ENCODE measurements around the gene ASPN. TPM values are rescaled to one million over a fixed set of nuclear protein-coding genes. Genes with fewer than 3 reads are reported as not detected.

The ASPN gene
- total RNA-seq, 1 experiment from 2014 or later = 0.26 TPM

DNA sequence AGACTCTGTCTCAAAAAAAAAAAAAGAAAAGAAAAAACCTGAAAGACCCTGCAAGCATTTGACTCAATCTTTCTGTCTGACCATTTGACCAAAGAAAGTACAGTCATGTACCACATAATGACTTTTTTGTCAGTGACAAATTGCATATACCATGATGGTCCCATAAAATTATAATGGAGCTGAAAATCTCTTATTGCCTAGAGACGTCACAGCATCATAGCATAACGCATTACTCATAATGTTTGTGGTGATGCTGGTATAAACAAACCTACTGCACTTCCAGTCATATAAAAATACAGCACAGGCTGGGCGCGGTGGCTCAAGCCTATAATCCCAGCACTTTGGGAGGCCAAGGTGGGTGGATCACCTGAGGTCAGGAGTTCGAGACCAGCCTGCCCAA lies 43.0 kb upstream of the ASPN start:
- H3K9me3 ChIP-seq (ENCODE audit: low read depth, low read length, poor library complexity, severe bottlenecking) = no peaks in the 10 kb centered on the region
- intact Hi-C loops (cut with micrococcal nuclease; ENCODE audit: unreplicated experiment) = no loop called here
- DNase-seq (ENCODE audit: low spot score) = no peak
- ChIA-PET POLR2A (ENCODE audit: low non-redundant PET) (no interaction called here), CTCF (no interaction called here)
- H3K36me3 ChIP-seq (ENCODE audit: insufficient read depth, low read length, poor library complexity, severe bottlenecking) = no peaks in the 10 kb centered on the region
- no peak overlapping the region for H3K27ac ChIP-seq (ENCODE audit: low read depth, low read length, poor library complexity, severe bottlenecking)
- TF ChIP-seq EZH2 (IDR thresholded peaks at IDR 0.05; ENCODE audit: borderline replicate concordance, low read depth, low read length, poor library complexity, severe bottlenecking) = no peak
- TF ChIP-seq, protein P1, sequence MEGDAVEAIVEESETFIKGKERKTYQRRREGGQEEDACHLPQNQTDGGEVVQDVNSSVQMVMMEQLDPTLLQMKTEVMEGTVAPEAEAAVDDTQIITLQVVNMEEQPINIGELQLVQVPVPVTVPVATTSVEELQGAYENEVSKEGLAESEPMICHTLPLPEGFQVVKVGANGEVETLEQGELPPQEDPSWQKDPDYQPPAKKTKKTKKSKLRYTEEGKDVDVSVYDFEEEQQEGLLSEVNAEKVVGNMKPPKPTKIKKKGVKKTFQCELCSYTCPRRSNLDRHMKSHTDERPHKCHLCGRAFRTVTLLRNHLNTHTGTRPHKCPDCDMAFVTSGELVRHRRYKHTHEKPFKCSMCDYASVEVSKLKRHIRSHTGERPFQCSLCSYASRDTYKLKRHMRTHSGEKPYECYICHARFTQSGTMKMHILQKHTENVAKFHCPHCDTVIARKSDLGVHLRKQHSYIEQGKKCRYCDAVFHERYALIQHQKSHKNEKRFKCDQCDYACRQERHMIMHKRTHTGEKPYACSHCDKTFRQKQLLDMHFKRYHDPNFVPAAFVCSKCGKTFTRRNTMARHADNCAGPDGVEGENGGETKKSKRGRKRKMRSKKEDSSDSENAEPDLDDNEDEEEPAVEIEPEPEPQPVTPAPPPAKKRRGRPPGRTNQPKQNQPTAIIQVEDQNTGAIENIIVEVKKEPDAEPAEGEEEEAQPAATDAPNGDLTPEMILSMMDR (conservative IDR thresholded peaks at IDR 0.05; ENCODE audit: low read depth, low read length) = no peak
- no peaks in the 10 kb centered on the region for H3K4me1 ChIP-seq (ENCODE audit: insufficient read depth, low read length, poor library complexity, severe bottlenecking)
- no TSS peak for BruUV-seq (replicated peaks)
- H3K27me3 ChIP-seq (replicated peaks; ENCODE audit: insufficient read depth, low read depth, low read length, poor library complexity) = no peaks in the 10 kb centered on the region
- no peak overlapping the region for H3K4me3 ChIP-seq (ENCODE audit: low read depth, low read length, poor library complexity, severe bottlenecking)

DNA sequence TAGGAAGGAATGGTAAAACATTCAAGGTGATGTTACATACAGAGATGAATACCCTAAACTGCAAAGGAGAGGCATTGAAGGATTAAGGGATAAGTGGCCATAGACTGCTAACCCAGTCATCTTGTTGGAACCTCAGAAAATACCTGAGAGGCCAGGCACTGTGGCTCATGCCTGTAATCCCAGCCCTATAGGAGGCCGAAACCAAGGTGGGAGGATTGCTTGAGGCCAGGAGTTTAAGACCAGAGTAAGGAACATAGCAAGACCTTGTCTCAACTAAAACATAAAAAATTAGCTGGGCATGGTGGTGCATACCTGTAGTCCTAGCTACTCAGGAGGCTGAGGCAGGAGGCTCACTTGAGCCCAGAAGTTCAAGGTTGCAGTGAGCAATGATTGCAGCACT lies 42.6 kb upstream of the ASPN start:
- no peak for DNase-seq (ENCODE audit: low spot score)
- POLR2A ChIA-PET (ENCODE audit: low non-redundant PET) = no interaction called here
- CTCF ChIA-PET = no interaction called here
- Histone ChIP-seq H3K9me3 (ENCODE audit: low read depth, low read length, poor library complexity, severe bottlenecking) (no peaks in the 10 kb centered on the region), H3K4me1 (ENCODE audit: insufficient read depth, low read length, poor library complexity, severe bottlenecking) (no peaks in the 10 kb centered on the region), H3K27me3 (replicated peaks; ENCODE audit: insufficient read depth, low read depth, low read length, poor library complexity) (no peaks in the 10 kb centered on the region), H3K4me3 (ENCODE audit: low read depth, low read length, poor library complexity, severe bottlenecking) (no peak overlapping the region), H3K36me3 (ENCODE audit: insufficient read depth, low read length, poor library complexity, severe bottlenecking) (no peaks in the 10 kb centered on the region), H3K27ac (ENCODE audit: low read depth, low read length, poor library complexity, severe bottlenecking) (no peak overlapping the region)
- intact Hi-C loops (cut with micrococcal nuclease; ENCODE audit: unreplicated experiment) = no loop called here
- no peak for TF ChIP-seq EZH2 (IDR thresholded peaks at IDR 0.05; ENCODE audit: borderline replicate concordance, low read depth, low read length, poor library complexity, severe bottlenecking)
- TF ChIP-seq, protein P1 (conservative IDR thresholded peaks at IDR 0.05; ENCODE audit: low read depth, low read length) = no peak
- BruUV-seq (replicated peaks) = no TSS peak

DNA sequence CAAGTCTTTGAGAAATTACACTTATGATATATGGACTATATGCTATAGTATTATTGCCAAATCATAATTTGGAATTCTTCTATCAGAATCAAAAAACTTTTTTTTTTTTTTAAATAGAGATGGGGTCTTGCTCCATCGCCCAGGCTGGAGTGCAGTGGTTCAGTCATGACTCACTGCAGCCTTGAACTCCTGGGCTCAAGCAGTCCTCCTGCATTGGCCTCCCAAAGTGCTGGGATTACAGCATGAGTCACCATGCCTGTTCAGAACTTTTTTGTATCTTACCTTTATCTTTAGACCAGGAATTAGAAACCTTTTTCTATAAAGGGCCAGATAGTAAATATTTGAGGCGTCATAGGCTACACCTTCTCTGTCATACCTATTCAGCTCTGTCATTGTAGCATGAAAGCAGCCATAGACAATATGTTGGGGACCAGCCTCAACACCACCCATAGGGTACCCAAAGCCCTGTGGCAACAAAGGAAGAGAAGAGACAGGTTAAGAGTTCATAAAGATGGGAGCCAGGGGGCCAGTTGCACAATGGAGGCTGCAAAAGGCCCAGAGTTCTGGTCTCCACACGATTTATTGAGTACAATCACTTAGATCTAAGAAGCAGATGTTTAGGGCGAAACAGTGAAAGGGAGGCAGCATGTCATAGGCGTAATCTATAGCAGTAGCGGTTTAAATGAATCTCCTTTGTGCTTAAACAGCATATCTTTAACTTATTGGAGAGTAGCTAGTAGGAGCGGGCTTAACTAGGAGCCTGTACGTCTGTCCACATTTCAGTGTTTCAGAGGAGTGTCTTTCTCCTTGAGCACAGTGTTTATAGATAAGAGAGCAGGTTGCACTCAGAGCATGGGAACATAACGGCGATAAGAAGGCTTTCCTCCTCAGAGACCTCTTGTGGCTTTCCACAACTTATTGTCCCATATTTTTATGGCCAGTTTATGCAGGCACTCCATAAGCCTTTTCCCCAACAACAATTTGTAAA lies 41.0 kb upstream of the ASPN start:
- DNase-seq (ENCODE audit: low spot score) = no peak
- CTCF ChIA-PET = no interaction called here
- no peaks in the 10 kb centered on the region for H3K9me3 ChIP-seq (ENCODE audit: low read depth, low read length, poor library complexity, severe bottlenecking)
- no peaks in the 10 kb centered on the region for H3K36me3 ChIP-seq (ENCODE audit: insufficient read depth, low read length, poor library complexity, severe bottlenecking)
- no TSS peak for BruUV-seq (replicated peaks)
- no peaks in the 10 kb centered on the region for H3K27me3 ChIP-seq (replicated peaks; ENCODE audit: insufficient read depth, low read depth, low read length, poor library complexity)
- POLR2A ChIA-PET (ENCODE audit: low non-redundant PET) = no interaction called here
- no peak overlapping the region for H3K27ac ChIP-seq (ENCODE audit: low read depth, low read length, poor library complexity, severe bottlenecking)
- no peak overlapping the region for H3K4me3 ChIP-seq (ENCODE audit: low read depth, low read length, poor library complexity, severe bottlenecking)
- TF ChIP-seq, protein P1 (conservative IDR thresholded peaks at IDR 0.05; ENCODE audit: low read depth, low read length) = no peak
- no peak for TF ChIP-seq EZH2 (IDR thresholded peaks at IDR 0.05; ENCODE audit: borderline replicate concordance, low read depth, low read length, poor library complexity, severe bottlenecking)
- H3K4me1 ChIP-seq (ENCODE audit: insufficient read depth, low read length, poor library complexity, severe bottlenecking) = no peaks in the 10 kb centered on the region
- intact Hi-C loops (cut with micrococcal nuclease; ENCODE audit: unreplicated experiment) = no loop called here

All from A673 (cell line).